GM12878 (cell line): ENCODE measurements around the gene IPCEF1. TPM values are rescaled to one million over a fixed set of nuclear protein-coding genes. Genes with fewer than 3 reads are reported as not detected.

Experiments used
- ATAC-seq: fragments of 200-7000 bp; cut with Tn5 transposase; 3 replicates; pipeline ENCODE4 v1.9.1; 2020; ENCODE audit warnings: mild to moderate bottlenecking, moderate library complexity
- BruUV-seq: library from RNA; stranded (reverse); fragments of 400-500 nt; replicated peaks from 2 replicates; lab custom pipeline; 2021; lab: Mats Ljungman, UMichigan
- CTCF ChIA-PET: fragments of 300-600 bp; sonication (Branson Sonifier 250); formaldehyde crosslinking; extraction: SDS; loops from one replicate; lab custom pipeline; 2021; ENCODE audit warnings: inconsistent platforms; lab: Yijun Ruan, JAX
- POLR2A ChIA-PET: fragments of 350-600 bp; formaldehyde crosslinking; extraction: SDS; loops from one replicate; lab custom pipeline; 2021; ENCODE audit warnings: inconsistent platforms; lab: Charles Lee
- RAD21 ChIA-PET: fragments of 300-600 bp; sonication (Branson Sonifier 250); formaldehyde crosslinking; loops from one replicate; lab custom pipeline; 2023; ENCODE audit warnings: antibody characterized with exemption; ENCODE audit not compliant: unreplicated experiment; lab: Charles Lee
- SMC1A ChIA-PET: fragments of 300-600 bp; sonication (Branson Sonifier 250); formaldehyde crosslinking; loops from one replicate; lab custom pipeline; 2023; ENCODE audit not compliant: unreplicated experiment, uncharacterized antibody; lab: Charles Lee
- DNase-seq: peaks from one replicate; pipeline ENCODE4 v3.0.0-alpha.2; 2011; ENCODE audit warnings: low read depth, low spot score
- FAIRE-seq: peaks from 3 replicates; lab custom pipeline; 2011; peaks lifted over from hg19 to GRCh38; lab: Jason Lieb, UNC
- H2AFZ ChIP-seq: 2 replicates; pipeline ENCODE4 v1.6.0; 2011; ENCODE audit warnings: low read depth, low read length, control low read depth; ENCODE audit not compliant: control insufficient read depth
- H3K27ac ChIP-seq: 2 replicates; pipeline ENCODE4 v1.5.1; 2011; ENCODE audit warnings: control low read depth; ENCODE audit not compliant: control insufficient read depth, insufficient read depth
- H3K27me3 ChIP-seq, 2 experiments: replicated peaks in 1 of 2; 2 replicates each; pipeline versions ENCODE4 v1.6.0 to v1.6.1; 2011; ENCODE audit warnings: low read length in 1 of 2; ENCODE audit not compliant: control insufficient read depth in 2 of 2, insufficient read depth in 2 of 2
- H3K36me3 ChIP-seq, 2 experiments: 2 replicates each; pipeline ENCODE4 v1.5.1; 2011; ENCODE audit warnings: low read length in 1 of 2; ENCODE audit not compliant: control insufficient read depth in 2 of 2, insufficient read depth in 2 of 2
- H3K4me1 ChIP-seq: 2 replicates; pipeline ENCODE4 v1.6.1; 2011; ENCODE audit warnings: mild to moderate bottlenecking, low read length, moderate library complexity, mixed read lengths; ENCODE audit not compliant: control insufficient read depth, insufficient read depth
- H3K4me2 ChIP-seq: 2 replicates; pipeline ENCODE4 v1.6.0; 2011; ENCODE audit warnings: control low read depth; ENCODE audit not compliant: control insufficient read depth, insufficient read depth
- H3K4me3 ChIP-seq: fragments of 200-600 bp; sonication (generic); 2 replicates; pipeline ENCODE4 v1.5.1; 2016
- H3K79me2 ChIP-seq: 2 replicates; pipeline ENCODE4 v1.6.0; 2011; ENCODE audit warnings: low read length; ENCODE audit not compliant: control insufficient read depth, insufficient read depth
- H3K9ac ChIP-seq: 2 replicates; pipeline ENCODE4 v1.8.0; 2011; ENCODE audit warnings: low read length, control low read depth, mixed read lengths; ENCODE audit not compliant: control insufficient read depth, insufficient read depth
- H3K9me3 ChIP-seq: replicated peaks from 3 replicates; pipeline ENCODE4 v1.5.1; 2011; ENCODE audit warnings: mild to moderate bottlenecking, low read length; ENCODE audit not compliant: control insufficient read depth, insufficient read depth
- H4K20me1 ChIP-seq: 2 replicates; pipeline ENCODE4 v1.6.0; 2011; ENCODE audit not compliant: control insufficient read depth, insufficient read depth
- BCLAF1 ChIP-seq: fragments of 450-650 bp; IDR thresholded peaks from 2 replicates; pipeline ENCODE4 v1.6.1; 2017; ENCODE audit warnings: antibody characterized with exemption, mild to moderate bottlenecking, moderate library complexity
- CEBPB ChIP-seq, 2 experiments: fragments of 150-350 bp in 1 of 2; IDR thresholded peaks; 2 replicates each; pipeline ENCODE4 v1.6.1; 2012 to 2014; ENCODE audit warnings: low read depth in 2 of 2, low read length in 2 of 2, borderline replicate concordance in 1 of 2, inconsistent platforms in 1 of 2
- FOS ChIP-seq: IDR thresholded peaks from 3 replicates; pipeline ENCODE4 v1.6.1; 2011; ENCODE audit warnings: borderline replicate concordance; ENCODE audit not compliant: insufficient read length; ENCODE audit errors: extremely low read depth
- HSF1 ChIP-seq: fragments of 150-350 bp; IDR thresholded peaks from 2 replicates; pipeline ENCODE4 v1.6.1; 2014; ENCODE audit warnings: mild to moderate bottlenecking, low read depth, low read length
- NBN ChIP-seq: fragments of 450-650 bp; IDR thresholded peaks from 2 replicates; pipeline ENCODE4 v1.6.1; 2016
- POLR2AphosphoS2 ChIP-seq: IDR thresholded peaks from 2 replicates; pipeline ENCODE4 v1.6.1; 2011; ENCODE audit warnings: low read depth, mild to moderate bottlenecking, low read length, improper control_type of control experiment, moderate library complexity
- SRF ChIP-seq, 2 experiments: IDR thresholded peaks; 2 replicates each; pipeline ENCODE4 v1.6.1; 2011; ENCODE audit warnings: low read depth in 2 of 2, low read length in 2 of 2, mild to moderate bottlenecking in 1 of 2, moderate library complexity in 1 of 2
- TBL1XR1 ChIP-seq: IDR thresholded peaks from 2 replicates; pipeline ENCODE4 v1.6.1; 2012; ENCODE audit warnings: low read depth, low read length, improper control_type of control experiment
- TCF3 ChIP-seq: IDR thresholded peaks from 2 replicates; pipeline ENCODE4 v1.6.1; 2012; ENCODE audit warnings: low read depth, mild to moderate bottlenecking, low read length, borderline replicate concordance; ENCODE audit not compliant: insufficient read depth
- ZSCAN29 ChIP-seq: fragments of 450-650 bp; IDR thresholded peaks from 2 replicates; pipeline ENCODE4 v1.6.1; 2017; ENCODE audit warnings: mild to moderate bottlenecking, moderate library complexity
- WGBS: methylation state at CpG from one replicate; pipeline ENCODE4 v1.1.6; 2016; ENCODE audit warnings: low lambda C conversion rate; ENCODE audit not compliant: insufficient replicate concordance, insufficient coverage; ENCODE audit errors: missing lambda C conversion rate; 5-methylcytosine and 5-hydroxymethylcytosine counted together
- in situ Hi-C: fragments of 300-500 bp; cut with MboI; formaldehyde crosslinking; loops from 9 replicates; pipeline ENCODE4 v1.14.3; 2018; ENCODE audit warnings: mixed read lengths
- intact Hi-C: fragments of 100-400 bp; cut with micrococcal nuclease; formaldehyde crosslinking; loops from one replicate; pipeline ENCODE4 v1.14.2; 2022; ENCODE audit not compliant: unreplicated experiment
- polyA plus RNA-seq, 11 experiments: library from polyadenylated mRNA; depleted of rRNA in 4 of 11; unstranded in 6 of 11; stranded (reverse) in 5 of 11; fragments of >200 nt; fragmentation: Nextera tagmentation in 4 of 11; fragmentation: Illumina TruSeq in 1 of 11; extraction: Ambion mirVana in 4 of 11; extraction: Trizol in 1 of 11; gene quantifications; 1 replicate in 1 of 11; 2 replicates in 10 of 11; pipeline versions ENCODE4 v1.2.1 to v1.2.3, GENCODE V29; 2011 to 2016; ENCODE audit warnings: inconsistent platforms in 2 of 11, missing spikeins in 2 of 11, low read depth in 1 of 11
- total RNA-seq, 4 experiments: library from RNA; depleted of rRNA in 3 of 4; stranded (reverse); fragments of >200 nt in 3 of 4; fragmentation: Illumina TruSeq in 1 of 4; extraction: Trizol in 1 of 4; gene quantifications; 2 replicates each; pipeline versions ENCODE4 v1.2.1 to v1.2.3, GENCODE V29; 2013 to 2021

IPCEF1 gene
- total and polyA plus RNA-seq, 10 of the 15 experiments (the other 5 are each of a cell fraction or from before 2014, with no cell fraction given): 1.3 to 137 (median 4.2) TPM

DNA sequence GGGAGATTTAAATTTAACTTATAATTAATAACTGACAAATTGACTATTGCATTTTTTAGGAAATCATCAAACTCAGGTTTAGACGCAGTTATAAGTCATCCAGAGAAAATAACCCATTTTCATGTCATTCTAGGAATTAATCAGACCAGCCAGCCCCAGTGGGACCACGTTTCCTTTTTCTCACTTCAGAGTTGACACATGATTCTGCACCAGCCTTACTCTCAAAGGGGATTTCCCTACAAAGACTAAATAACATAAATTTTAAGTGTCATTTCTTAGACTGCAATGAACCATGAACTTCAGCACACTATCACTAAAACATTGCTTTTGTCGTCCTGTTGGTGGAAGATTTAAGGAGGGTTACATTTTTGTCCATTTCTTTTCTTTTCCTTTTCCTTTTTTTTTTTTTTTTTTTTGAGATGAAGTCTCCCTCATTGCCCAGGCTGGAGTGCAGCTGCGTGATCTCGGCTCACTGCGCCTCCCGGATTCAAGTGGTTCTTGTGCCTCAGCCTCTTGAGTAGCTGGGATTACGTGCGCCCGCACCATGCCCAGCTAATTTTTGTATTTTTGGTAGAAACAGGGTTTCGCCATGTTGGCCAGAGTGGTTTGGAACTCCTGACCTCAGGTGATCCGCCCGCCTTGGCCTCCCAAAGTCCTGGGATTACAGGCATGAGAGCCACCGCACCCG, 3.6 kb downstream of the IPCEF1 start (continued):
- TF ChIP-seq TCF3 (0 out of 2 replicates have a peak, but pooled peaks have one; percentile 57), TBL1XR1 (peak; percentile 79; the same call in 1 of the 2 replicates), NBN (peak; percentile 78; the same call in 1 of the 2 replicates), FOS (no peak)

DNA sequence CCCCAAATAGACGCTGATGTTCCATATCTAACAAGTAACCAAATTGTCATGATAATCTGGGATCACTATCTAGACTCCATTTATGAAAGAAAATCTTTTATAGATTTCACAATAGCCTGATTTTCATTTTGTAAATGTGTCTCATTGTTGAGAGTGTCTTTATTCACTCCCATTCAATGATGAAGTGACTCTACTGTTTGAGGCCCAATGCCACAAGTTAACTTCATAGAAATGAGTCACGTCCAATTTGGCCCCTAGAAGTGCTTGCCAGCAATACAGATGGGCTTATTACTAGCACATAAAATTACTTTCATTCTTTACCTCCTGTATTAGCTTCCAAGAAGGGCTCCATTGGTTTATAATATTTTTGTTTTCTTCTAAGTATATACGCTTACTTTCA, 6.3 kb downstream of the IPCEF1 start:
- no peak for FAIRE-seq
- ChIA-PET CTCF (no interaction called here), SMC1A (no interaction called here), RAD21 (no interaction called here), POLR2A (no interaction called here)
- WGBS: 59% methylated on average over 3 of the region's 3 CpGs
- Histone ChIP-seq H3K27me3 (no peaks in the 10 kb centered on the region; a peak in 1 of 4 replicates), H3K27ac (no peak overlapping the region), H3K79me2 (no peaks in the 10 kb centered on the region), H3K9ac (no peak overlapping the region), H3K4me3 (no peak overlapping the region), H3K4me2 (no peak overlapping the region), H3K4me1 (peaks cover 19% of the 10 kb centered on the region), H2AFZ (no peak overlapping the region), H3K36me3 (no peaks in the 10 kb centered on the region), H4K20me1 (no peaks in the 10 kb centered on the region), H3K9me3 (peaks cover 17% of the 10 kb centered on the region)
- TF ChIP-seq HSF1: no peak
- no peak for TF ChIP-seq ZSCAN29
- TF ChIP-seq BCLAF1: no peak
- TF ChIP-seq POLR2AphosphoS2: no peak
- TF ChIP-seq SRF (IDR thresholded peaks at IDR 0.05; ENCODE audit: low read depth in 2 of 2, low read length in 2 of 2): no peak
- no peak for TF ChIP-seq CEBPB (IDR thresholded peaks at IDR 0.05; ENCODE audit: borderline replicate concordance in 1 of 2, low read depth in 2 of 2, low read length in 2 of 2)
- BruUV-seq: no TSS peak
- in situ Hi-C loops: no loop called here
- no peak for DNase-seq
- ATAC-seq: no peak
- intact Hi-C loops: loop anchor here (5.0 kb wide), 2 partner anchors 103 to 257 kb away; no protein-coding TSS in a partner anchor
